Nucleus accumbens (tissue), 56 donors: Measurements from ENCODE around the gene S100A5.

ENCODE experiments used
- DNase-seq, 56 donors: peaks; one replicate each; lab custom pipeline; 2025; lab: John Stamatoyannopoulos, UW

Gene S100A5

GRCh38 chr1:153548722-153549688 is 8.3 kb upstream of the S100A5 start, which contains the start of gene S100A3:
S100A3 (minus strand) TSS chr1:153549258; CDS start chr1:153548485, 773 bp downstream.
- peak in 5 of 56 donors; percentile 8 to 60 (median 31) for DNase-seq

- no peak for DNase-seq
These were observed 7.1 kb upstream of the S100A5 start for GRCh38 chr1:153547560-153548551.

- DNase-seq, result no peak
These were observed 6.2 kb upstream of the S100A5 start for GRCh38 chr1:153546796-153547559.

GRCh38 chr1:153546371-153546770 is 5.6 kb upstream of the S100A5 start:
- no peak for DNase-seq

- DNase-seq, result peak in 32 of 56 donors; percentile 8 to 73 (median 24)
These were observed 4.6 kb upstream of the S100A5 start, which contains the start of gene S100A4 for GRCh38 chr1:153545067-153546055. S100A4 (minus strand) TSS chr1:153545806; CDS start chr1:153544794, 1,012 bp downstream.

GRCh38 chr1:153544453-153545066 is 3.8 kb upstream of the S100A5 start:
- no peak for DNase-seq

- DNase-seq, result no peak
These were observed 3.0 kb upstream of the S100A5 start for GRCh38 chr1:153543736-153544135.

- no peak for DNase-seq
These were observed 2.4 kb upstream of the S100A5 start for GRCh38 chr1:153542956-153543711.

GRCh38 chr1:153541641-153542590 is 1.2 kb upstream of the S100A5 start:
- no peak for DNase-seq

- no peak for DNase-seq
These were observed 1.2 kb downstream of the S100A5 start for GRCh38 chr1:153539395-153540093.

GRCh38 chr1:153538315-153538821 is 2.4 kb downstream of the S100A5 start:
- DNase-seq, result no peak

GRCh38 chr1:153537376-153537730 is 3.4 kb downstream of the S100A5 start:
- DNase-seq, result no peak

- no peak for DNase-seq
These were observed 3.9 kb downstream of the S100A5 start for GRCh38 chr1:153536671-153537375.

- DNase-seq, result peak in 47 of 56 donors; percentile 12 to 80 (median 46)
These were observed 4.6 kb downstream of the S100A5 start for GRCh38 chr1:153536012-153536670.
